ENCODE data around the gene RAB1A. TPM values are rescaled to one million over a fixed set of nuclear protein-coding genes. Genes with fewer than 3 reads are reported as not detected.
A peak's percentile ranks its signal among the peaks of the same experiment; 100 is the strongest.
"Not testable (repeated sequence)": the region's sequence is repeated elsewhere in the genome, so short reads cannot be mapped to it uniquely, and the experiment has no call there.

Gene RAB1A
- total and polyA plus RNA-seq, 2 donors: 130 to 140 TPM

- peak overlapping the region; percentile 89 for H3K4me3 ChIP-seq (ENCODE audit: low read depth, low read length)
- WGBS: 12% methylated on average over 8 of the region's 8 CpGs
- no peak overlapping the region for H3K27ac ChIP-seq (ENCODE audit: low read depth)
- H3K4me1 ChIP-seq (ENCODE audit: insufficient read depth): peaks cover 1% of the 10 kb centered on the region
- H3K36me3 ChIP-seq (ENCODE audit: insufficient read depth): no peaks in the 10 kb centered on the region
- no peak for DNase-seq (ENCODE audit: extremely low spot score)
These were observed 1.4 kb downstream of the RAB1A start for GRCh38 chr2:65128297-65129190.

- H3K4me3 ChIP-seq (ENCODE audit: low read depth, low read length); DNase-seq (ENCODE audit: extremely low spot score); H3K27ac ChIP-seq (ENCODE audit: low read depth); H3K36me3 ChIP-seq (ENCODE audit: insufficient read depth); H3K4me1 ChIP-seq (ENCODE audit: insufficient read depth): not testable (repeated sequence)
- WGBS: 63% methylated on average over 7 of the region's 7 CpGs
These were observed 4.4 kb downstream of the RAB1A start for GRCh38 chr2:65125457-65125856.

GRCh38 chr2:65122313-65122712, 7.6 kb downstream of the RAB1A start:
- Histone ChIP-seq H3K4me3 (ENCODE audit: low read depth, low read length) (no peak overlapping the region), H3K36me3 (ENCODE audit: insufficient read depth) (no peaks in the 10 kb centered on the region), H3K4me1 (ENCODE audit: insufficient read depth) (no peaks in the 10 kb centered on the region), H3K27ac (ENCODE audit: low read depth) (no peak overlapping the region)
- no peak for DNase-seq (ENCODE audit: extremely low spot score)
- WGBS: 86% methylated on average over 7 of the region's 7 CpGs

- no peaks in the 10 kb centered on the region for H3K4me1 ChIP-seq (ENCODE audit: insufficient read depth)
These were observed 8.8 kb downstream of the RAB1A start for GRCh38 chr2:65120990-65121693.

GRCh38 chr2:65116645-65117044, 13.3 kb downstream of the RAB1A start:
- Histone ChIP-seq H3K27ac (ENCODE audit: low read depth) (no peak overlapping the region), H3K36me3 (ENCODE audit: insufficient read depth) (no peaks in the 10 kb centered on the region), H3K4me1 (ENCODE audit: insufficient read depth) (no peaks in the 10 kb centered on the region), H3K4me3 (ENCODE audit: low read depth, low read length) (no peak overlapping the region)
- no peak for DNase-seq (ENCODE audit: extremely low spot score)

More at GRCh38 chr2:65120990-65121693, 8.8 kb downstream of the RAB1A start:
- Histone ChIP-seq H3K4me3 (ENCODE audit: low read depth, low read length) (no peak overlapping the region), H3K27ac (ENCODE audit: low read depth) (no peak overlapping the region), H3K36me3 (ENCODE audit: insufficient read depth) (no peaks in the 10 kb centered on the region)
- 87% methylated on average over 5 of the region's 5 CpGs for WGBS
- no peak for DNase-seq (ENCODE audit: extremely low spot score)

GRCh38 chr2:65114921-65115320, 15.0 kb downstream of the RAB1A start:
- Histone ChIP-seq H3K27ac (ENCODE audit: low read depth) (no peak overlapping the region), H3K36me3 (ENCODE audit: insufficient read depth) (no peaks in the 10 kb centered on the region), H3K4me1 (ENCODE audit: insufficient read depth) (no peaks in the 10 kb centered on the region), H3K4me3 (ENCODE audit: low read depth, low read length) (no peak overlapping the region)
- no peak for DNase-seq (ENCODE audit: extremely low spot score)

- no peak overlapping the region for H3K27ac ChIP-seq (ENCODE audit: low read depth)
- H3K4me3 ChIP-seq (ENCODE audit: low read depth, low read length): no peak overlapping the region
- H3K4me1 ChIP-seq (ENCODE audit: insufficient read depth): no peaks in the 10 kb centered on the region
- no peak for DNase-seq (ENCODE audit: extremely low spot score)
- WGBS: 72% methylated on average over 2 of the region's 2 CpGs
- no peaks in the 10 kb centered on the region for H3K36me3 ChIP-seq (ENCODE audit: insufficient read depth)
These were observed 16.1 kb downstream of the RAB1A start for GRCh38 chr2:65113816-65114215.

DNA sequence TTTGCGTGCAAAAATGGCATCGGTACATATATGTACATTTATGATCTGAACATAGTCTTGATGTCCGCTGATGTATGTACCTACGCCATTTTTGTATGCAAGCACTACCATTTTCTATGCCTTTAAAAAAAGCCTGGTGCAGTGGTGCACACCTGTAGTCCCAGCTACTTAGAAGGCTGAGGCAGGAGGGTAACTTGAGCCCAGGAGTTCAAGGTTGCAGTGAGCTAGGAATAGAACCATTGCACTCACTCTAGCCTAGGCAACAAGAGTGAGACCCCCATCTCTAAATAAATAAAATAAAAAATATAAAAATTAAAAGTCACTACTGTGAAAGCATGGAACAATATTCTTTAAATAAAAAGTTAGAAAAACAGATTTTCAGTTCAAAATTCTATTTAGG, 16.7 kb downstream of the RAB1A start:
- no peaks in the 10 kb centered on the region for H3K4me1 ChIP-seq (ENCODE audit: insufficient read depth)
- H3K27ac ChIP-seq (ENCODE audit: low read depth): no peak overlapping the region
- DNase-seq (ENCODE audit: extremely low spot score): no peak
- H3K36me3 ChIP-seq (ENCODE audit: insufficient read depth): no peaks in the 10 kb centered on the region
- H3K4me3 ChIP-seq (ENCODE audit: low read depth, low read length): no peak overlapping the region
- 98% methylated on average over 4 of the region's 4 CpGs for WGBS

GRCh38 chr2:65112633-65113032, 17.3 kb downstream of the RAB1A start:
- Histone ChIP-seq H3K4me3 (ENCODE audit: low read depth, low read length) (no peak overlapping the region), H3K36me3 (ENCODE audit: insufficient read depth) (no peaks in the 10 kb centered on the region), H3K4me1 (ENCODE audit: insufficient read depth) (no peaks in the 10 kb centered on the region), H3K27ac (ENCODE audit: low read depth) (no peak overlapping the region)
- DNase-seq (ENCODE audit: extremely low spot score): no peak
- 51% methylated on average over 3 of the region's 3 CpGs for WGBS

GRCh38 chr2:65108780-65109179, 21.1 kb downstream of the RAB1A start:
- Histone ChIP-seq H3K27ac (ENCODE audit: low read depth) (no peak overlapping the region), H3K4me3 (ENCODE audit: low read depth, low read length) (no peak overlapping the region), H3K4me1 (ENCODE audit: insufficient read depth) (no peaks in the 10 kb centered on the region), H3K36me3 (ENCODE audit: insufficient read depth) (no peaks in the 10 kb centered on the region)
- no peak for DNase-seq (ENCODE audit: extremely low spot score)
- WGBS: 86% methylated on average over 6 of the region's 6 CpGs

GRCh38 chr2:65107530-65107929, 22.4 kb downstream of the RAB1A start:
- no peak for DNase-seq (ENCODE audit: extremely low spot score)
- Histone ChIP-seq H3K36me3 (ENCODE audit: insufficient read depth) (no peaks in the 10 kb centered on the region), H3K4me1 (ENCODE audit: insufficient read depth) (no peaks in the 10 kb centered on the region), H3K27ac (ENCODE audit: low read depth) (no peak overlapping the region), H3K4me3 (ENCODE audit: low read depth, low read length) (no peak overlapping the region)
- WGBS: 96% methylated on average over 5 of the region's 5 CpGs

- Histone ChIP-seq H3K4me1 (ENCODE audit: insufficient read depth) (no peaks in the 10 kb centered on the region), H3K4me3 (ENCODE audit: low read depth, low read length) (no peak overlapping the region), H3K36me3 (ENCODE audit: insufficient read depth) (no peaks in the 10 kb centered on the region), H3K27ac (ENCODE audit: low read depth) (no peak overlapping the region)
- no peak for DNase-seq (ENCODE audit: extremely low spot score)
- WGBS: 80% methylated on average over 6 of the region's 6 CpGs
These were observed 26.7 kb downstream of the RAB1A start for GRCh38 chr2:65103013-65103715.

DNA sequence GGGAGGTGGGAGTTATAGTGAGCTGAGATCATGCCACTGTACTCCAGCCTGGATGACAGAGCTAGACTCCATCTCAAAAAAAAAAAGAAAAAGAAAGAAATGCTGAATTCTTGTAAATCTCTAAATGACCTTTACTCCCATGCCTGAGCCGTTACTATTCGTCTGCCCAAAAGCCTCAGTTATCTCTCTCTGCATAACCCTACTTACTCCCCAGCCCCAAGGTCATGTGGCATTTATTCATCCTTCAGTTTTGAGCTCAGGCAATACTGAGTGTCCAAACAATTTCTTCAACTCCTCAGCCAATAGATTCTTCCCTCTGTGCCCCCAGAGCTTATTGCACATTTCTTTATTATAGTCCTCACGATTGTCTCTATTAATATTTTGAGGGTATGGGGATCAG, 28.8 kb downstream of the RAB1A start:
- peaks cover 2% of the 10 kb centered on the region for H3K36me3 ChIP-seq (ENCODE audit: insufficient read depth)
- H3K4me1 ChIP-seq (ENCODE audit: insufficient read depth): no peaks in the 10 kb centered on the region
- no peak overlapping the region for H3K27ac ChIP-seq (ENCODE audit: low read depth)
- 53% methylated on average over 3 of the region's 3 CpGs for WGBS
- H3K4me3 ChIP-seq (ENCODE audit: low read depth, low read length): no peak overlapping the region
- DNase-seq (ENCODE audit: extremely low spot score): no peak

DNA sequence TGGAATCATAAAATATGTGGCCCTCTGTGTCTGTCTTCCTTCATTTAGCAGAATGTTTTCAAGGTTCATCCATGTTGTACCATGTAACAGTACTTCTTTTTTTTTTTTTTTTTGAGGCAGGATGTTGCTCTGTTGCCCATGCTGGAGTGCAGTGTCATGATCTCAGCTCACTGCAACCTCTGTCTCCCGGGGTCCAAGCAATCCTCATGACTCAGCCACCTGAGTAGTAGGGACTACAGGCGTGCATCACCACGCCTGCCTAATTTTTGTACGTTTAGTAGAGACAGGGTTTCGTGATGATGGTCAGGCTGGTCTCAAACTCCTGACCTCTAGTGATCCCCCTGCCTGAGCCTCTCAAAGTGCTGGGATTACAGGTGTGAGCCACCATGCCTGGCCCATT, 31.2 kb downstream of the RAB1A start:
- Histone ChIP-seq H3K27ac (ENCODE audit: low read depth) (no peak overlapping the region), H3K36me3 (ENCODE audit: insufficient read depth) (peaks cover 2% of the 10 kb centered on the region), H3K4me1 (ENCODE audit: insufficient read depth) (no peaks in the 10 kb centered on the region), H3K4me3 (ENCODE audit: low read depth, low read length) (no peak overlapping the region)
- DNase-seq (ENCODE audit: extremely low spot score): no peak
- WGBS: 86% methylated on average over 5 of the region's 5 CpGs

Data from urinary bladder (tissue), 4 donors.